K562 (cell line): ENCODE measurements around the gene PIN4. TPM values are rescaled to one million over a fixed set of nuclear protein-coding genes. Genes with fewer than 3 reads are reported as not detected.

Source experiments
- ATAC-seq: fragments of 200-7000 bp; cut with Tn5 transposase; 3 replicates; pipeline ENCODE4 v1.9.1; 2020; ENCODE audit warnings: moderate library complexity
- BruUV-seq: library from RNA; stranded (reverse); fragments of 400-500 nt; replicated peaks from 2 replicates; lab custom pipeline; 2021; lab: Mats Ljungman, UMichigan
- CTCF ChIA-PET: fragments of 300-600 bp; formaldehyde crosslinking; extraction: SDS; loops from one replicate; lab custom pipeline; 2021; ENCODE audit warnings: low intra/inter-chr PET ratio; lab: Yijun Ruan, JAX
- POLR2A ChIA-PET: fragments of 300-600, 350-650 bp; sonication (Branson Sonifier 250); formaldehyde crosslinking; extraction: SDS; loops from one replicate; lab custom pipeline; 2021; ENCODE audit warnings: antibody characterized with exemption, inconsistent platforms; lab: Yijun Ruan, JAX
- DNase-seq, 4 experiments: peaks; one replicate each; pipeline versions ENCODE4 v3.0.0 to v3.0.0-alpha.2; 2011 to 2018; ENCODE audit warnings: low spot score in 3 of 4, mixed read lengths in 3 of 4; ENCODE audit errors: extremely low read depth in 1 of 4
- FAIRE-seq: peaks from 2 replicates; lab custom pipeline; 2011; peaks lifted over from hg19 to GRCh38; lab: Jason Lieb, UNC
- H2AFZ ChIP-seq: 2 replicates; pipeline ENCODE4 v1.6.0; 2011; ENCODE audit warnings: low read depth, low read length, control low read depth, inconsistent platforms
- H3K27ac ChIP-seq: fragments of 200-600 bp; 3 replicates; pipeline ENCODE4 v1.8.0; 2011; ENCODE audit warnings: low read depth, mild to moderate bottlenecking, control low read depth, inconsistent platforms, low read length, moderate library complexity, mixed read lengths; ENCODE audit errors: extremely low read depth
- H3K27me3 ChIP-seq, 2 experiments: fragments of 300-600 bp in 1 of 2; 2 replicates in 1 of 2; 3 replicates in 1 of 2; pipeline versions ENCODE4 v1.6.0 to v1.8.0; 2011; ENCODE audit warnings: inconsistent platforms in 2 of 2, low read length in 2 of 2, mild to moderate bottlenecking in 1 of 2, mixed read lengths in 1 of 2, moderate library complexity in 1 of 2; ENCODE audit not compliant: control insufficient read depth in 2 of 2, insufficient read depth in 2 of 2
- H3K36me3 ChIP-seq: fragments of 300-600 bp; 3 replicates; pipeline ENCODE4 v1.8.0; 2011; ENCODE audit warnings: mild to moderate bottlenecking, low read length, inconsistent platforms; ENCODE audit not compliant: control insufficient read depth, insufficient read depth
- H3K4me1 ChIP-seq, 2 experiments: fragments of 200-600 bp in 1 of 2; replicated peaks in 1 of 2; 2 replicates in 1 of 2; 3 replicates in 1 of 2; pipeline versions ENCODE4 v1.5.1 to v1.8.0; 2011; ENCODE audit warnings: inconsistent platforms in 2 of 2, low read length in 2 of 2, mild to moderate bottlenecking in 1 of 2, mixed read lengths in 1 of 2, moderate library complexity in 1 of 2; ENCODE audit not compliant: control insufficient read depth in 2 of 2, insufficient read depth in 2 of 2
- H3K4me2 ChIP-seq: 2 replicates; pipeline ENCODE4 v1.6.1; 2011; ENCODE audit warnings: low read length, control low read depth, inconsistent platforms, mixed read lengths; ENCODE audit not compliant: insufficient read depth
- H3K4me3 ChIP-seq: fragments of 200-600 bp; sonication (generic), shearing (Covaris generic); 2 replicates; pipeline ENCODE4 v1.5.1; 2016; ENCODE audit warnings: control low read depth, inconsistent platforms
- H3K79me2 ChIP-seq: fragments of 200-600 bp; 3 replicates; pipeline ENCODE4 v1.8.0; 2011; ENCODE audit warnings: low read length, inconsistent platforms; ENCODE audit not compliant: control insufficient read depth, insufficient read depth
- H3K9ac ChIP-seq, 2 experiments: 2 replicates each; pipeline versions ENCODE4 v1.6.0 to v1.6.1; 2011; ENCODE audit warnings: low read depth in 2 of 2, low read length in 2 of 2, control low read depth in 1 of 2, inconsistent platforms in 1 of 2, mild to moderate bottlenecking in 1 of 2, mixed read lengths in 1 of 2; ENCODE audit not compliant: insufficient read depth in 1 of 2
- H3K9me1 ChIP-seq: one replicate; pipeline ENCODE4 v1.6.0; 2011; ENCODE audit warnings: inconsistent platforms, mild to moderate bottlenecking, low read length, moderate library complexity; ENCODE audit not compliant: control insufficient read depth, insufficient read depth
- H3K9me3 ChIP-seq: replicated peaks from 2 replicates; pipeline ENCODE4 v1.5.1; 2011; ENCODE audit warnings: low read depth, low read length, inconsistent platforms; ENCODE audit not compliant: control insufficient read depth, insufficient read depth
- H4K20me1 ChIP-seq: replicated peaks from 2 replicates; pipeline ENCODE4 v1.6.1; 2011; ENCODE audit warnings: low read length, inconsistent platforms, mixed read lengths; ENCODE audit not compliant: control insufficient read depth, insufficient read depth
- ATF1 ChIP-seq, 2 experiments: fragments of 450-650 bp in 1 of 2; IDR thresholded peaks; 2 replicates each; pipeline ENCODE4 v1.6.1; 2016; ENCODE audit warnings: missing compliant biosample characterization in 1 of 2, missing genetic modification characterization in 1 of 2
- CEBPB ChIP-seq: fragments of 450-650 bp; IDR thresholded peaks from 2 replicates; pipeline ENCODE4 v1.6.1; 2016; ENCODE audit warnings: missing genetic modification characterization, missing compliant biosample characterization
- ELF4 ChIP-seq: fragments of 450-650 bp; formaldehyde crosslinking; IDR thresholded peaks from 2 replicates; pipeline ENCODE4 v1.4.0; 2022; ENCODE audit warnings: missing genetic modification characterization
- FOXP1 ChIP-seq: sonication (generic); formaldehyde crosslinking; IDR thresholded peaks from 2 replicates; pipeline ENCODE4 v1.8.0; 2022; ENCODE audit warnings: mild to moderate bottlenecking, missing genetic modification reagents
- HDAC1 ChIP-seq, 2 experiments: fragments of 450-650 bp; IDR thresholded peaks; 2 replicates each; pipeline ENCODE4 v1.6.1; 2016 to 2017; ENCODE audit warnings: inconsistent platforms in 1 of 2, mild to moderate bottlenecking in 1 of 2, moderate library complexity in 1 of 2
- JUNB ChIP-seq: fragments of 450-650 bp; formaldehyde crosslinking; conservative IDR thresholded peaks from 2 replicates; pipeline ENCODE4 v1.4.0; 2020; ENCODE audit warnings: mild to moderate bottlenecking
- SETDB1 ChIP-seq: IDR thresholded peaks from one replicate; pipeline ENCODE4 v1.6.1; 2012; ENCODE audit warnings: low read length, control low read depth, inconsistent platforms
- TSHZ1 ChIP-seq: fragments of 250-450 bp; sonication (Bioruptor Pico); IDR thresholded peaks from 2 replicates; pipeline ENCODE4 v1.4.0; 2020; ENCODE audit warnings: mild to moderate bottlenecking, moderate library complexity
- ZNF324 ChIP-seq: fragments of 250-450 bp; sonication (Bioruptor Pico); IDR thresholded peaks from 2 replicates; pipeline ENCODE4 v1.4.0; 2020; ENCODE audit warnings: mild to moderate bottlenecking
- WGBS: fragments of 100-300 bp; shearing (Covaris generic); methylation state at CpG from one replicate; pipeline ENCODE4 v1.1.6; 2016; ENCODE audit warnings: low coverage, mixed read lengths; ENCODE audit not compliant: insufficient coverage; ENCODE audit errors: missing lambda C conversion rate; 5-methylcytosine and 5-hydroxymethylcytosine counted together
- in situ Hi-C: fragments of 300-500 bp; cut with MboI; formaldehyde crosslinking; loops from 4 replicates; pipeline ENCODE4 v1.15.0; 2018; ENCODE audit warnings: inconsistent platforms, mixed read lengths
- intact Hi-C: fragments of 100-400 bp; cut with micrococcal nuclease; formaldehyde crosslinking; loops from 2 replicates; pipeline ENCODE4 v1.14.2; 2022
- polyA plus RNA-seq, 8 experiments: library from polyadenylated mRNA; depleted of rRNA in 4 of 8; stranded (reverse) in 5 of 8; unstranded in 3 of 8; fragments of >200 nt; fragmentation: Nextera tagmentation in 2 of 8; fragmentation: Illumina TruSeq in 1 of 8; extraction: Ambion mirVana in 2 of 8; extraction: Trizol in 1 of 8; gene quantifications; 2 replicates each; pipeline versions ENCODE4 v1.2.1 to v1.2.3, GENCODE V29; 2011 to 2014; ENCODE audit warnings: inconsistent platforms in 1 of 8, missing spikeins in 1 of 8
- total RNA-seq, 7 experiments: library from RNA; depleted of rRNA in 6 of 7; stranded (reverse); fragments of >200 nt in 6 of 7; fragmentation: Illumina TruSeq in 2 of 7; extraction: Trizol in 2 of 7; gene quantifications; 2 replicates each; pipeline versions ENCODE4 v1.2.1 to v1.2.3, GENCODE V29; 2011 to 2021; ENCODE audit warnings: low replicate concordance in 1 of 7

PIN4 gene
- total and polyA plus RNA-seq, 9 of the 15 experiments (the other 6 are each of a cell fraction or from before 2014, with no cell fraction given), result 10.0 to 132 (median 45.6) TPM

- no peak for TF ChIP-seq HDAC1 (IDR thresholded peaks at IDR 0.05)
- TF ChIP-seq ELF4 (CRISPR knock-in tag), result no peak
- TF ChIP-seq FOXP1 (CRISPR knock-in tag), result no peak
- TF ChIP-seq ZNF324 (CRISPR knock-in tag), result no peak
- no peak for TF ChIP-seq CEBPB
- TF ChIP-seq TSHZ1 (CRISPR knock-in tag), result no peak
- TF ChIP-seq SETDB1, result no peak
- no peak for TF ChIP-seq ATF1 (CRISPR knock-in tag; IDR thresholded peaks at IDR 0.05)
- TF ChIP-seq ATF1 (tag; IDR thresholded peaks at IDR 0.05), result no peak
- TF ChIP-seq JUNB, result no peak
- Histone ChIP-seq H3K9me3 (no peaks in the 10 kb centered on the region), H3K4me3 (peak overlapping the region; percentile 56), H3K4me1 (no peaks in the 10 kb centered on the region; a peak in 2 of 5 replicates), H3K27me3 (no peaks in the 10 kb centered on the region), H3K9ac (peak overlapping the region; percentile 67 to 91; a peak in 3 of 4 replicates), H3K4me2 (peak overlapping the region; percentile 71; the same call in 1 of the 2 replicates), H3K36me3 (peaks cover 17% of the 10 kb centered on the region; the same call in 2 of the 3 replicates), H2AFZ (0 out of 2 replicates have a peak overlapping the region, but pooled peaks have one; percentile 85), H3K9me1 (no peaks in the 10 kb centered on the region), H4K20me1 (no peaks in the 10 kb centered on the region), H3K79me2 (peaks cover 36% of the 10 kb centered on the region), H3K27ac (peak overlapping the region; percentile 82)
- ATAC-seq (no peak), DNase-seq (no peak), FAIRE-seq (no peak)
- no TSS peak for BruUV-seq
- in situ Hi-C loops (no loop called here), intact Hi-C loops (no loop called here)
- CTCF ChIA-PET, result no interaction called here
- POLR2A ChIA-PET, result interaction anchor here (0.7 to 1.7 kb wide), 2 partner anchors 14 to 39 kb away, joined by 4 to 16 read pairs; partner anchors contain the start of gene RPS4X
- 7% methylated on average over 5 of the region's 6 CpGs for WGBS
Observed at GRCh38 chrX:72238183-72238582, 56.6 kb downstream of the PIN4 start.
